HG03342 (cell line): ENCODE data around the gene MAPK1.
"Not testable (repeated sequence)": the region's sequence is repeated elsewhere in the genome, so short reads cannot be mapped to it uniquely, and the experiment has no call there.

Experiments used
- ATAC-seq: cut with Tn5 transposase; IDR thresholded peaks from one replicate; pipeline ENCODE4 v1.9.1; 2021; ENCODE audit warnings: mild to moderate bottlenecking, moderate library complexity; ENCODE audit not compliant: unreplicated experiment

Gene MAPK1

GRCh38 chr22:21730535-21731308 is 136.7 kb downstream of the MAPK1 start:
- ATAC-seq: no peak

GRCh38 chr22:21729184-21729583 is 138.3 kb downstream of the MAPK1 start:
- not testable (repeated sequence) for ATAC-seq

GRCh38 chr22:21728270-21728669 is 139.2 kb downstream of the MAPK1 start:
- ATAC-seq: no peak

- no peak for ATAC-seq
Observed at GRCh38 chr22:21727768-21728167, 139.7 kb downstream of the MAPK1 start.

- no peak for ATAC-seq
Observed at GRCh38 chr22:21727159-21727558, 140.3 kb downstream of the MAPK1 start.

GRCh38 chr22:21726650-21727049 is 140.8 kb downstream of the MAPK1 start:
- no peak for ATAC-seq

- ATAC-seq: no peak
Observed at GRCh38 chr22:21725956-21726649, 141.3 kb downstream of the MAPK1 start.

GRCh38 chr22:21724496-21724895 is 142.9 kb downstream of the MAPK1 start:
- ATAC-seq: not testable (repeated sequence)

- ATAC-seq: not testable (repeated sequence)
Observed at GRCh38 chr22:21721195-21721852, 146.1 kb downstream of the MAPK1 start.

GRCh38 chr22:21720191-21720859 is 147.1 kb downstream of the MAPK1 start:
- not testable (repeated sequence) for ATAC-seq

- ATAC-seq: no peak
Observed at GRCh38 chr22:21719024-21719423, 148.4 kb downstream of the MAPK1 start.

GRCh38 chr22:21718499-21718898 is 148.9 kb downstream of the MAPK1 start:
- ATAC-seq: no peak

- ATAC-seq: not testable (repeated sequence)
Observed at GRCh38 chr22:21716395-21717122, 150.9 kb downstream of the MAPK1 start.

GRCh38 chr22:21714786-21715185 is 152.7 kb downstream of the MAPK1 start:
- ATAC-seq: no peak

GRCh38 chr22:21714059-21714770 is 153.2 kb downstream of the MAPK1 start:
- ATAC-seq: no peak

- ATAC-seq: no peak
Observed at GRCh38 chr22:21713428-21714058, 153.9 kb downstream of the MAPK1 start.

- ATAC-seq: no peak
Observed at GRCh38 chr22:21712751-21713427, 154.6 kb downstream of the MAPK1 start.

- no peak for ATAC-seq
Observed at GRCh38 chr22:21711851-21712250, 155.6 kb downstream of the MAPK1 start.

GRCh38 chr22:21710156-21710555 is 157.3 kb downstream of the MAPK1 start:
- ATAC-seq: no peak
